ENCODE results near the gene METTL6.

METTL6 gene

GRCh38 chr3:15360788-15361493, 66.4 kb downstream of the METTL6 start:
- peak overlapping the region; percentile 22; the same call in 1 of the 2 replicates for H3K27ac ChIP-seq
- no peak overlapping the region for H3K4me3 ChIP-seq (IDR thresholded peaks at IDR 0.05; ENCODE audit: insufficient read depth, low read depth, low read length)
- no peaks in the 10 kb centered on the region for H4K20me1 ChIP-seq (ENCODE audit: insufficient read depth)
- TF ChIP-seq CTCF (conservative IDR thresholded peaks at IDR 0.05; ENCODE audit: low read depth, low read length) = no peak
- peak overlapping the region; percentile 64 for H3K4me2 ChIP-seq
- peaks cover 60% of the 10 kb centered on the region for H3K4me1 ChIP-seq (ENCODE audit: low read depth, poor library complexity, severe bottlenecking)
- H2AFZ ChIP-seq (ENCODE audit: low read depth) = peak overlapping the region; percentile 44; the same call in 1 of the 2 replicates
- no peaks in the 10 kb centered on the region for H3K36me3 ChIP-seq (ENCODE audit: insufficient read depth)
- H3K27me3 ChIP-seq (ENCODE audit: insufficient read depth, low read depth) = no peaks in the 10 kb centered on the region
- no peaks in the 10 kb centered on the region for H3K79me2 ChIP-seq (ENCODE audit: insufficient read depth, low read depth)
- no peak overlapping the region for H3K9ac ChIP-seq

Data from KMS-11 (cell line).